Measurements from ENCODE around the gene FGL2.
"Not testable (repeated sequence)": the region's sequence is repeated elsewhere in the genome, so short reads cannot be mapped to it uniquely, and the experiment has no call there.

The FGL2 gene

GRCh38 chr7:77199013-77199966, at the start of gene FGL2:
FGL2 (minus strand) TSS chr7:77199819; CDS start chr7:77199793, 26 bp downstream.
- H3K4me3 ChIP-seq (ENCODE audit: low read depth, low read length) = peak within 1 kb of the TSS; percentile 22
- peak; percentile 31 for DNase-seq (ENCODE audit: low read depth)

GRCh38 chr7:77248154-77248553, 48.5 kb upstream of the FGL2 start:
- DNase-seq (ENCODE audit: low read depth) = no peak

GRCh38 chr7:77247206-77247850, 47.7 kb upstream of the FGL2 start:
- H3K4me3 ChIP-seq (ENCODE audit: low read depth, low read length) = no peak overlapping the region
- DNase-seq (ENCODE audit: low read depth) = peak; percentile 29

More at GRCh38 chr7:77248154-77248553, 48.5 kb upstream of the FGL2 start:
- H3K4me3 ChIP-seq (ENCODE audit: low read depth, low read length) = no peak overlapping the region

- no peak overlapping the region for H3K4me3 ChIP-seq (ENCODE audit: low read depth, low read length)
- DNase-seq (ENCODE audit: low read depth) = no peak
Measured at GRCh38 chr7:77246026-77246640, 46.5 kb upstream of the FGL2 start.

GRCh38 chr7:77245015-77245755, 45.6 kb upstream of the FGL2 start:
- H3K4me3 ChIP-seq (ENCODE audit: low read depth, low read length) = no peak overlapping the region
- DNase-seq (ENCODE audit: low read depth) = no peak

- H3K4me3 ChIP-seq (ENCODE audit: low read depth, low read length) = no peak overlapping the region
- DNase-seq (ENCODE audit: low read depth) = no peak
Measured at GRCh38 chr7:77244222-77244934, 44.8 kb upstream of the FGL2 start.

- no peak for DNase-seq (ENCODE audit: low read depth)
- no peak overlapping the region for H3K4me3 ChIP-seq (ENCODE audit: low read depth, low read length)
Measured at GRCh38 chr7:77242554-77242953, 42.9 kb upstream of the FGL2 start.

- no peak for DNase-seq (ENCODE audit: low read depth)
Measured at GRCh38 chr7:77242068-77242467, 42.4 kb upstream of the FGL2 start.

GRCh38 chr7:77239471-77239870, 39.9 kb upstream of the FGL2 start:
- H3K4me3 ChIP-seq (ENCODE audit: low read depth, low read length) = no peak overlapping the region
- no peak for DNase-seq (ENCODE audit: low read depth)

More at GRCh38 chr7:77242068-77242467, 42.4 kb upstream of the FGL2 start:
- H3K4me3 ChIP-seq (ENCODE audit: low read depth, low read length) = no peak overlapping the region

- H3K4me3 ChIP-seq (ENCODE audit: low read depth, low read length) = no peak overlapping the region
- no peak for DNase-seq (ENCODE audit: low read depth)
Measured at GRCh38 chr7:77238703-77239136, 39.1 kb upstream of the FGL2 start.

- DNase-seq (ENCODE audit: low read depth) = no peak
- H3K4me3 ChIP-seq (ENCODE audit: low read depth, low read length) = no peak overlapping the region
Measured at GRCh38 chr7:77235276-77235675, 35.7 kb upstream of the FGL2 start.

- no peak overlapping the region for H3K4me3 ChIP-seq (ENCODE audit: low read depth, low read length)
- no peak for DNase-seq (ENCODE audit: low read depth)
Measured at GRCh38 chr7:77232467-77232866, 32.8 kb upstream of the FGL2 start.

- not testable (repeated sequence) for DNase-seq (ENCODE audit: low read depth)
Measured at GRCh38 chr7:77228795-77229194, 29.2 kb upstream of the FGL2 start.

GRCh38 chr7:77226357-77226839, 26.8 kb upstream of the FGL2 start:
- no peak overlapping the region for H3K4me3 ChIP-seq (ENCODE audit: low read depth, low read length)
- DNase-seq (ENCODE audit: low read depth) = no peak

More at GRCh38 chr7:77228795-77229194, 29.2 kb upstream of the FGL2 start:
- H3K4me3 ChIP-seq (ENCODE audit: low read depth, low read length) = not testable (repeated sequence)

GRCh38 chr7:77223261-77223660, 23.6 kb upstream of the FGL2 start:
- no peak for DNase-seq (ENCODE audit: low read depth)
- H3K4me3 ChIP-seq (ENCODE audit: low read depth, low read length) = no peak overlapping the region

GRCh38 chr7:77222819-77223218, 23.2 kb upstream of the FGL2 start:
- no peak for DNase-seq (ENCODE audit: low read depth)
- H3K4me3 ChIP-seq (ENCODE audit: low read depth, low read length) = no peak overlapping the region

- DNase-seq (ENCODE audit: low read depth) = no peak
- H3K4me3 ChIP-seq (ENCODE audit: low read depth, low read length) = no peak overlapping the region
Measured at GRCh38 chr7:77222065-77222464, 22.4 kb upstream of the FGL2 start.

- not testable (repeated sequence) for DNase-seq (ENCODE audit: low read depth); H3K4me3 ChIP-seq (ENCODE audit: low read depth, low read length)
Measured at GRCh38 chr7:77219701-77220331, 20.2 kb upstream of the FGL2 start.

All from skeletal muscle cell (primary cell).